ENCODE data around the gene MCUR1.
A peak's percentile ranks its signal among the peaks of the same experiment; 100 is the strongest.

Gene MCUR1

GRCh38 chr6:13762611-13763441 lies 51.5 kb downstream of the MCUR1 start:
- no peak for TF ChIP-seq CTCF (IDR thresholded peaks at IDR 0.05; ENCODE audit: poor library complexity, severe bottlenecking)
- no peaks in the 10 kb centered on the region for H3K9me3 ChIP-seq (ENCODE audit: severe bottlenecking)
- ATAC-seq (ENCODE audit: low read depth) (peak; percentile 67), DNase-seq (ENCODE audit: low spot score) (no peak)
- no peaks in the 10 kb centered on the region for H3K27me3 ChIP-seq (ENCODE audit: insufficient read depth, poor library complexity, severe bottlenecking)
- H3K27ac ChIP-seq (ENCODE audit: poor library complexity, severe bottlenecking), result peak overlapping the region; percentile 15
- no peak overlapping the region for H3K4me3 ChIP-seq (ENCODE audit: severe bottlenecking)
- H3K4me1 ChIP-seq (ENCODE audit: insufficient read depth, poor library complexity, severe bottlenecking), result peaks cover 20% of the 10 kb centered on the region
- H3K36me3 ChIP-seq (ENCODE audit: low read depth), result no peaks in the 10 kb centered on the region

GRCh38 chr6:13761361-13762036 lies 52.9 kb downstream of the MCUR1 start:
- no peaks in the 10 kb centered on the region for H3K36me3 ChIP-seq (ENCODE audit: low read depth)
- DNase-seq (ENCODE audit: low spot score), result no peak
- no peak for TF ChIP-seq CTCF (IDR thresholded peaks at IDR 0.05; ENCODE audit: poor library complexity, severe bottlenecking)
- H3K4me1 ChIP-seq (ENCODE audit: insufficient read depth, poor library complexity, severe bottlenecking), result peaks cover 20% of the 10 kb centered on the region
- H3K9me3 ChIP-seq (ENCODE audit: severe bottlenecking), result no peaks in the 10 kb centered on the region
- H3K4me3 ChIP-seq (ENCODE audit: severe bottlenecking), result no peak overlapping the region
- ATAC-seq (ENCODE audit: low read depth), result peak; percentile 5; the same call in 1 of the 3 replicates
- peak overlapping the region; percentile 13 for H3K27ac ChIP-seq (ENCODE audit: poor library complexity, severe bottlenecking)
- H3K27me3 ChIP-seq (ENCODE audit: insufficient read depth, poor library complexity, severe bottlenecking), result no peaks in the 10 kb centered on the region

GRCh38 chr6:13760307-13761304 lies 53.8 kb downstream of the MCUR1 start:
- Histone ChIP-seq H3K4me3 (ENCODE audit: severe bottlenecking) (no peak overlapping the region), H3K36me3 (ENCODE audit: low read depth) (no peaks in the 10 kb centered on the region), H3K9me3 (ENCODE audit: severe bottlenecking) (no peaks in the 10 kb centered on the region), H3K4me1 (ENCODE audit: insufficient read depth, poor library complexity, severe bottlenecking) (peaks cover 20% of the 10 kb centered on the region), H3K27me3 (ENCODE audit: insufficient read depth, poor library complexity, severe bottlenecking) (no peaks in the 10 kb centered on the region), H3K27ac (ENCODE audit: poor library complexity, severe bottlenecking) (peak overlapping the region; percentile 13)
- ATAC-seq (ENCODE audit: low read depth), result peak; percentile 62; the same call in 2 of the 3 replicates
- TF ChIP-seq CTCF (IDR thresholded peaks at IDR 0.05; ENCODE audit: poor library complexity, severe bottlenecking), result no peak
- no peak for DNase-seq (ENCODE audit: low spot score)

- H3K9me3 ChIP-seq (ENCODE audit: severe bottlenecking), result no peaks in the 10 kb centered on the region
- H3K27ac ChIP-seq (ENCODE audit: poor library complexity, severe bottlenecking), result no peak overlapping the region
- H3K36me3 ChIP-seq (ENCODE audit: low read depth), result no peaks in the 10 kb centered on the region
- H3K27me3 ChIP-seq (ENCODE audit: insufficient read depth, poor library complexity, severe bottlenecking), result no peaks in the 10 kb centered on the region
- no peak for ATAC-seq (ENCODE audit: low read depth)
- no peak for TF ChIP-seq CTCF (IDR thresholded peaks at IDR 0.05; ENCODE audit: poor library complexity, severe bottlenecking)
- DNase-seq (ENCODE audit: low spot score), result no peak
- H3K4me1 ChIP-seq (ENCODE audit: insufficient read depth, poor library complexity, severe bottlenecking), result peaks cover 20% of the 10 kb centered on the region
- H3K4me3 ChIP-seq (ENCODE audit: severe bottlenecking), result no peak overlapping the region
These were observed 55.3 kb downstream of the MCUR1 start for GRCh38 chr6:13759025-13759424.

Measured in RWPE2 (cell line).